ENCODE results near the gene UGT1A4.

The UGT1A4 gene

DNA sequence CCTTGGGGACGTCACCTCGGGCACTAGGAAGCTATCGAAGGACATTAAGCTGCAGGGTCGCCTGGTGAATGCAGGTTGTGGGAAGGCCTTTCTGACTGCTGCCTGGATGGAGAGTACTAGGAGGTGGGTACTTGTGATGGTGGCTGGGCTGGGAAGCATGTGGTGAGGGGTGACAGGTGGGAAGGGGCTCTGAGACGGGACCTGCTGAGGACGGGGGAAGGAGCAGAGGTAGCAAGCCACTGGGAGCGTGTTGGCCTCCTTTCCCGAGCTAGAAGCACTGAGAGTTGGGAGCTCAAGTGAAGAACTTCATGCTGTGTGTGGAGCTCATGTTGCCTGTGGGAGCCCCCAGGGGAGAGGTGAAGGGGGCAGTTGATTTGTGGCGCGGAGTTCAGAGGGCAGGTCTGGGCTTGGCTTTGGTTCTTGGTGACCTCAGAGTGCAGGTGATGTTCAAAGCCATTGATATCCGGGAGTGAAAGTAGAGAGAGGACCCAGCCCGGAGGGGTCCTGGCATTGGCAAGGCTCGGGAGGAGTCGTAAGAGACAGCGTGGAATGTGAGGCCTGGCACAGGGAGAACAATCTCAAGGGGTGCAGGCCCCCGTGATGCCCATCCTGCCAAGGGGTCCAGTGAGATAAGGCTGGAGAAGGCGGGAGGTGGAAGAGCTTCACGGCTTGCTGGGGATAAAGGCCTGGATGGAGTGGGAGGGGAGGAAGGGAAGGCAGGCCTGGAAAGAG, 72.8 kb downstream of the UGT1A4 start:
- no peaks in the 10 kb centered on the region for H3K27me3 ChIP-seq
- H3K9me3 ChIP-seq (replicated peaks in 1 of 11): peaks cover 4 to 26% (median 15%) of the 10 kb centered on the region in 11 experiments
- H3K36me3 ChIP-seq: no peaks in the 10 kb centered on the region
- peaks cover 0 to 6% (median 0%) of the 10 kb centered on the region in 10 experiments; a peak in 1 of 20 replicates for H3K4me1 ChIP-seq
- H3K4me2 ChIP-seq: no peak overlapping the region
- H3K9ac ChIP-seq: no peak overlapping the region
- TF ChIP-seq Cebpa-rat (IDR thresholded peaks at IDR 0.05): no peak
- no peak overlapping the region for H3K4me3 ChIP-seq
- no peaks in the 10 kb centered on the region for H4K20me1 ChIP-seq
- no peak overlapping the region for H3K27ac ChIP-seq

DNA sequence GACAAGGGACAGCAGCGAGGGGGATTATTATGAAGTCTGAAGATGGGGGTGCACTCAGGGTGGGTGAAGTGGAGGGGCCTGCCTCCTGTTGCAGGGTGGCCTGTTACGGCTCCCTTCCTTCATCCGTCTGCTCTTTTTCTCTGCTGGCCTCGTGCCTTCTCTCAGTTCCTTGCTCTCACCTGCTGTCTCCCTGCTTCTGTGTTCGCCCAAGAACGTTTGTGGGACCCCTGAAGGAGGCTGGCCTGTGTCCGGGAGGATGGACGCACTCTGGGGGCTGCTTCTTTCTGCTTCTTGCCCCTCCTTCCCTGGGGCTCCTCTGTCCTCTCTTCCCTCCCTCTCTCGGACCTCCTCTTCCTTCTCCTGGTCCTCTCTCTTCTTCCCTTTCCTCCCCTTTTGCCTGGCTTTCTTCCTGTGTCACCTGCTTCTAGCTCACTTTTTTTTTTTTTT, 73.4 kb downstream of the UGT1A4 start:
- H3K4me3 ChIP-seq: no peak overlapping the region
- no peak overlapping the region for H3K4me2 ChIP-seq
- H3K36me3 ChIP-seq: no peaks in the 10 kb centered on the region
- TF ChIP-seq Cebpa-rat (IDR thresholded peaks at IDR 0.05): no peak
- peaks cover 0 to 6% (median 0%) of the 10 kb centered on the region in 10 experiments; a peak in 1 of 20 replicates for H3K4me1 ChIP-seq
- no peak overlapping the region for H3K27ac ChIP-seq
- no peaks in the 10 kb centered on the region for H4K20me1 ChIP-seq
- no peak overlapping the region for H3K9ac ChIP-seq
- H3K9me3 ChIP-seq (replicated peaks in 1 of 11): peaks cover 0 to 20% (median 11%) of the 10 kb centered on the region in 11 experiments; a peak in 15 of 22 replicates
- H3K27me3 ChIP-seq: no peaks in the 10 kb centered on the region

GRCh38 chr2:233792720-233793119, 74.2 kb downstream of the UGT1A4 start:
- Histone ChIP-seq H3K27ac (no peak overlapping the region), H3K4me3 (no peak overlapping the region), H3K9me3 (replicated peaks in 1 of 11) (peaks cover 0 to 18% (median 11%) of the 10 kb centered on the region in 11 experiments; a peak in 10 of 22 replicates), H3K4me1 (peaks cover 0 to 6% (median 0%) of the 10 kb centered on the region in 10 experiments; a peak in 1 of 20 replicates), H3K36me3 (no peaks in the 10 kb centered on the region), H3K9ac (no peak overlapping the region), H3K27me3 (no peaks in the 10 kb centered on the region), H3K4me2 (no peak overlapping the region), H4K20me1 (no peaks in the 10 kb centered on the region)
- TF ChIP-seq Cebpa-rat (IDR thresholded peaks at IDR 0.05): no peak

DNA sequence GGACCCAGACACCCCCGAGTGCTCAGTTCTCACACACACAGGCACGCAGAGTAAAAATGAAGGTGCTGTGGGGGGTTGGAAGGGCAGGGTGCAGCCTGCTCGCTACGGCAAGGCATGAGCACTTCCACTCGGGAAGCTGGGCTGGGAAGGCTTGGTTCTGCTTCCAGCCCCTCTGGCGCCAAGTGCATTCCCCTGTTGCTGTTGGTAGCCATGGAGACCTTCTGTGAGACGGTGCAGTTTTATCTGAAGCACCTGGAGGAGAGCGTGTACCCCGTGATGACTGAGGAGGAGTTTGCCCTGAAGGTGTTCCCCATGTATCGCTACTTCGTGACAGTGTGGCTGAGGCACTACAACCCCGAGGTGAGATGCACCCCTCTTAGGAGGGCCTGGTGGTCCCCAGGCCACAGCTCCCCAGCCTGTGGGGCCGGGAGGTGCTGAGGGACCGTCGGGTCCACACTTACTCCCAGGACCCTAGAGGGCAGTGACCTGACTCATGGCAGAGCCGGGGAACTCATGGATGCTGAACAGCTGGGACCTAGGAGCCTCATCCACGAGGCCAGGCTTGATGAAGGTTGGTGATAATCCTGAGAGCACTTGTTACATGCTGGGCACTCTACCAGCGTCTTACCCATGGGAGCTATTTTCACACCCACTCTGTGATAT, 75.1 kb downstream of the UGT1A4 start:
- TF ChIP-seq Cebpa-rat (IDR thresholded peaks at IDR 0.05): no peak
- Histone ChIP-seq H3K9me3 (replicated peaks in 1 of 11) (peaks cover 0 to 15% (median 10%) of the 10 kb centered on the region in 11 experiments; a peak in 10 of 22 replicates), H3K4me2 (no peak overlapping the region), H3K4me1 (peaks cover 0 to 6% (median 0%) of the 10 kb centered on the region in 10 experiments; a peak in 1 of 20 replicates), H3K27ac (no peak overlapping the region), H3K36me3 (no peaks in the 10 kb centered on the region), H3K9ac (no peak overlapping the region), H3K4me3 (no peak overlapping the region), H3K27me3 (no peaks in the 10 kb centered on the region), H4K20me1 (no peaks in the 10 kb centered on the region)

DNA sequence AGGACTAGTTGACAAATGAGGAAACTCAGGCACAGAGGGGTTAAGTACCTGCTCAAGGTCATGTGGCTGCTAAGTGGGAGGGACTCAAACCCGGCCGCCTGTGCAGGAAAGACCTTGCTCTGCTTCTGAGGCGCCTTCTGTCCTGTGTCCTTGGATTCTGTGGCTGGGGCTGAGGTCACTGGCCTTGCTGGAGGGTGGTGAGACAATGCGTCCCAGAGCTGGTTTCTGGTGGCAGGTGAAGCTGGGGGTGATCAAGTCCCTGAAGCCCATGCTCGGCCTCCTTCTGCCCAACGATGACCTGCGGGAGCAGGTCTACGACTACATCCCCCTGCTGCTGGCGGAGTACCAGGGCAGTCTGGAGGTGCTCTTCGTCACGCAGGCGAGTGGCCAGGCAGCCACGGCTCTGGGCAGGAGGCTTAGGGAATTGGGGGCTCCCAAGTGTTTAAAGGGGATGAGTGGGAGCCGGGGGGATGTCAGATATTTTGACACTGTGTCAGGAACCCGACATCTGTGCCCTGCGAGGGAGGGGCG, 75.7 kb downstream of the UGT1A4 start:
- Histone ChIP-seq H3K9me3 (replicated peaks in 1 of 11) (peaks cover 0 to 9% (median 7%) of the 10 kb centered on the region in 11 experiments; a peak in 10 of 22 replicates), H3K4me1 (peaks cover 0 to 6% (median 0%) of the 10 kb centered on the region in 10 experiments; a peak in 1 of 20 replicates), H3K4me3 (no peak overlapping the region), H3K36me3 (no peaks in the 10 kb centered on the region), H3K27ac (no peak overlapping the region), H3K4me2 (no peak overlapping the region), H4K20me1 (no peaks in the 10 kb centered on the region), H3K27me3 (no peaks in the 10 kb centered on the region), H3K9ac (no peak overlapping the region)
- no peak for TF ChIP-seq Cebpa-rat (IDR thresholded peaks at IDR 0.05)

- H3K4me3 ChIP-seq: no peak overlapping the region
- no peaks in the 10 kb centered on the region; a peak in 1 of 22 replicates for H3K9me3 ChIP-seq (replicated peaks in 1 of 11)
- H4K20me1 ChIP-seq: no peaks in the 10 kb centered on the region
- no peak overlapping the region for H3K27ac ChIP-seq
- H3K27me3 ChIP-seq: no peaks in the 10 kb centered on the region
- no peak overlapping the region for H3K4me2 ChIP-seq
- TF ChIP-seq Cebpa-rat (IDR thresholded peaks at IDR 0.05): no peak
- H3K36me3 ChIP-seq: no peaks in the 10 kb centered on the region
- H3K9ac ChIP-seq: no peak overlapping the region
- H3K4me1 ChIP-seq: no peaks in the 10 kb centered on the region
These were observed 77.2 kb downstream of the UGT1A4 start for GRCh38 chr2:233795735-233796171.

DNA sequence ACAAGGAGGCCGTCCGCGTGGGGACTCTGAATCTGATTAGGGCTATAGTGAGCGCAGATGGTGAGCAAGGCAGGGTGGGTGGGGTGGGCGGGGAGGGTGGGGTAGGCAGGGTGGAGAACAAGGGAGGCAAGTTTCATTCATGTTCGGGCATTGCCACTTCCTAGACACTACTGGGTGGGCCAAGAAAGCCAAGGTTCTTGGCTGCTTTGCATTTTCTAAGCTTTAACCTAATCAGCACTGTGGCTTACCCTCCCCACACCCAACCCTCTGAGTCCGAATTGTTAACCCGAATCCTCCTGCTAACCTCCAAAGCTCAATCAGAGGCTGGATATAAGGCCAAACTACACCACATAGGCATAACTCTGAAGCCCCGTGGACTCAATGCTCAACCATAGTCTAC, 77.7 kb downstream of the UGT1A4 start:
- Histone ChIP-seq H4K20me1 (no peaks in the 10 kb centered on the region), H3K27ac (no peak overlapping the region), H3K9ac (no peak overlapping the region), H3K36me3 (no peaks in the 10 kb centered on the region), H3K4me2 (no peak overlapping the region), H3K27me3 (no peaks in the 10 kb centered on the region), H3K9me3 (replicated peaks in 1 of 11) (no peaks in the 10 kb centered on the region; a peak in 1 of 22 replicates), H3K4me1 (peaks cover 2 to 5% (median 3%) of the 10 kb centered on the region in 10 experiments; a peak in 18 of 20 replicates), H3K4me3 (no peak overlapping the region)
- no peak for TF ChIP-seq Cebpa-rat (IDR thresholded peaks at IDR 0.05)

DNA sequence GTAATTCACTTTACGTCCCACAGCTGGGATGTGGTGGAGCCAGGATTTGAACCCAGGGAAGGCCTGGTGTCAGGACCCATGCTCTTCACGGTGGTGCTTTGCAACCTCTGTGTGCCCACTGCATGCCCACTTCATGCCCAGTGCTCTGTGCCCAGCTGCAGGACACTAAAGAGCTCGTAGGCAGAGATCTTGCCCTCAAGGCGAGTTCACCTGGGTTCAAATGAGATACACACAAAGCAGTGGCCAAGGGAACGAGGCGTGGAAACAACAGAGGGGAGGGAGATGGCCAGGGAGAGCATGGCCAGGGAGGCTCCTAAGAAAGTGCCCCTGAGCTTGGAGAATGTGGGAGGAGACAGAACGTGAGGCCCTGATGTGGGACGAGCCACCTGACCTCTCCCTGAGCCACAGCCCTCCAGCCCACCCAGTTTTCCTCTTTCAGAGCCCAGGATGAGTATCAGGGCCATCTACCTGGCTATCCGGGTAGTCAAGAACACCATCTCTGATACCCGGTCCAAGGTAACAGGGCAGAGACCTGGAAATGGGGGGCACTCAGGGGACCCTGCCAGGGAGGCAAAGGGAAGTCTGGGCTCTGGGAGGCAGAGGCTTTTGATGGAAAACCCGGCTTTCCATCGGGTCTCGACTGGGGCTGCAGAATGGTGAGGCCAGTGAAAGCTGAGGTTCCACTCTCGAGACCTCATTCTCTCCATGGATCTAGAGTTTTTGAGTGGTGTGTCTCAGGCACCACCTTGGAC, 80.0 kb downstream of the UGT1A4 start:
- Histone ChIP-seq H3K27me3 (no peaks in the 10 kb centered on the region), H4K20me1 (no peaks in the 10 kb centered on the region)
- TF ChIP-seq Cebpa-rat (IDR thresholded peaks at IDR 0.05): no peak

More for the DNA sequence above, 80.0 kb downstream of the UGT1A4 start:
- Histone ChIP-seq H3K4me2 (no peak overlapping the region), H3K9me3 (replicated peaks in 1 of 11) (no peaks in the 10 kb centered on the region), H3K4me3 (no peak overlapping the region), H3K4me1 (peaks cover 5 to 12% (median 10%) of the 10 kb centered on the region in 10 experiments; a peak in 18 of 20 replicates), H3K27ac (no peak overlapping the region), H3K36me3 (no peaks in the 10 kb centered on the region), H3K9ac (no peak overlapping the region)

Measured in BLaER1 treated with 17β-estradiol and CSF1 and Interleukin-3, amounts not matched to agents 10 nM and 100 nM (cell line).